Gastrocnemius medialis (tissue), 4 donors: ENCODE measurements around the gene ENDOU. TPM values are rescaled to one million over a fixed set of nuclear protein-coding genes. Genes with fewer than 3 reads are reported as not detected.

ENCODE experiments used
- ATAC-seq, 2 donors: fragments of 150-250 bp; one replicate each; pipeline ENCODE4 v1.9.1; 2016
- DNase-seq, 2 donors: peaks; one replicate each; pipeline ENCODE4 v3.0.0-alpha.2; 2019
- H3K27ac ChIP-seq, 4 donors: fragments of 200-600 bp; sonication (generic); 1 replicate in 1 of 4; 2 replicates in 3 of 4; pipeline ENCODE4 v1.5.1; 2016 to 2018; ENCODE audit warnings: mild to moderate bottlenecking in 2 of 4, moderate library complexity in 1 of 4
- H3K27me3 ChIP-seq, 3 donors: fragments of 200-600 bp; sonication (generic) in 2 of 3; 1 replicate in 1 of 3; 2 replicates in 2 of 3; pipeline versions ENCODE4 v1.5.1 to v1.6.0; 2016 to 2019; ENCODE audit warnings: mild to moderate bottlenecking in 1 of 3, moderate library complexity in 1 of 3
- H3K36me3 ChIP-seq, 2 donors: fragments of 200-600 bp; sonication (generic) in 1 of 2; one replicate each; pipeline ENCODE4 v1.5.1; 2017 to 2018
- H3K4me1 ChIP-seq, 2 donors: fragments of 200-600 bp; sonication (generic) in 1 of 2; one replicate each; pipeline ENCODE4 v1.5.1; 2016 to 2017; ENCODE audit warnings: mild to moderate bottlenecking in 2 of 2
- H3K4me3 ChIP-seq, 4 donors: fragments of 200-600 bp; sonication (generic) in 3 of 4; 1 replicate in 1 of 4; 2 replicates in 3 of 4; pipeline ENCODE4 v1.5.1; 2016 to 2019; ENCODE audit warnings: mild to moderate bottlenecking in 2 of 4
- H3K9me3 ChIP-seq, 3 donors: fragments of 200-600 bp; sonication (generic) in 2 of 3; 1 replicate in 1 of 3; 2 replicates in 2 of 3; pipeline ENCODE4 v1.5.1; 2016 to 2019
- POLR2A ChIP-seq, 2 donors: fragments of 450-650 bp; IDR thresholded peaks; one replicate each; pipeline ENCODE4 v1.6.1; 2017; ENCODE audit warnings: antibody characterized with exemption in 2 of 2, mild to moderate bottlenecking in 2 of 2, moderate library complexity in 2 of 2
- in situ Hi-C, 4 donors: fragments of 200-750 bp; cut with MboI; loops; one replicate each; pipeline versions ENCODE4 v1.15.0 to v1.8.0; 2017; ENCODE audit warnings: low sequenced_read_pairs in 4 of 4
- intact Hi-C: fragments of 100-400 bp; cut with DNase I; formaldehyde crosslinking; loops from one replicate; pipeline ENCODE4 v1.15.1; 2023; ENCODE audit warnings: low total_unique reads
- total RNA-seq, 4 donors: library from RNA; depleted of rRNA; stranded (reverse); fragments of >200 nt; gene quantifications; one replicate each; pipeline versions ENCODE4 v1.1.0 to v1.2.3, GENCODE V29; 2016
- TF ChIP-seq, protein P1 (sequence below), 5 experiments: fragments of 450-650 bp in 3 of 5; fragments of 200-600 bp in 2 of 5; sonication (generic) in 2 of 5; IDR thresholded peaks in 4 of 5; conservative IDR thresholded peaks in 1 of 5; 1 replicate in 4 of 5; 2 replicates in 1 of 5; pipeline ENCODE4 v1.5.1; 2016 to 2019; ENCODE audit warnings: antibody characterized with exemption in 5 of 5, mild to moderate bottlenecking in 3 of 5, moderate library complexity in 3 of 5

Gene ENDOU
- total RNA-seq, 4 donors from 2014 or later: 0.16 TPM; not detected in 3

DNA sequence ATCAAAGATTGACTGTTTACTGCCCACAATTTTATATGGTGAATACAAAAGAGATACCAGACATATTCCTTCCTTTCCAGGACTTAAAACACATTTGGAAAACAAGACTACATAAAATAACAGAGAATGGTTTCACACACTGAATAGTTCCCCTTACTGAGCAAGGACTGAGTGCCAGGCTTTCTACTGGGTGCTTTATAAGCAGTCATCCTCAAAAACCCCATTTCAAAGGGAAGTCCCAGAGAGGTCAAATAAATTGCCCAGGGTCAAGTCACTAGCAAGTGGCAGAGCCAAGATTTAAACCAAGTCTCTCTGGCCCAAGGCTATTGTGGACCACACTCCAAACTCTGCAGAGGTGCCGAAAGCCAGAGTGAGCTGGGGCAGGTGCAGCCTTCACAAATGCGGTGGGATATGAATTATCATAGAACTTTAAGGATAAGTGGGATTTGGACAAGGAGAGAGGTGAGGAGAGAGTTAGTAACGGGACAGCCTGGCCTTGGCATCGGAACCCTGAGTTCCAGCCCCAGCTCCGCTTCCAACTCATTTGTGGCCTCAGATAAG, 10.4 kb downstream of the ENDOU start:
- intact Hi-C loops (loop anchor here (1.0 to 10.0 kb wide), 5 partner anchors 42 to 480 kb away; partner anchors contain the start of gene RAPGEF3), in situ Hi-C loops (loop anchor here (5.0 to 10.0 kb wide), 4 partner anchors 60 to 122 kb away; partner anchors contain the start of gene SLC48A1 (in 2 of the 4))
- ATAC-seq (peak in 1 of 2 donors; percentile 1), DNase-seq (no peak)
- TF ChIP-seq POLR2A (IDR thresholded peaks at IDR 0.05): no peak
- TF ChIP-seq, protein P1, sequence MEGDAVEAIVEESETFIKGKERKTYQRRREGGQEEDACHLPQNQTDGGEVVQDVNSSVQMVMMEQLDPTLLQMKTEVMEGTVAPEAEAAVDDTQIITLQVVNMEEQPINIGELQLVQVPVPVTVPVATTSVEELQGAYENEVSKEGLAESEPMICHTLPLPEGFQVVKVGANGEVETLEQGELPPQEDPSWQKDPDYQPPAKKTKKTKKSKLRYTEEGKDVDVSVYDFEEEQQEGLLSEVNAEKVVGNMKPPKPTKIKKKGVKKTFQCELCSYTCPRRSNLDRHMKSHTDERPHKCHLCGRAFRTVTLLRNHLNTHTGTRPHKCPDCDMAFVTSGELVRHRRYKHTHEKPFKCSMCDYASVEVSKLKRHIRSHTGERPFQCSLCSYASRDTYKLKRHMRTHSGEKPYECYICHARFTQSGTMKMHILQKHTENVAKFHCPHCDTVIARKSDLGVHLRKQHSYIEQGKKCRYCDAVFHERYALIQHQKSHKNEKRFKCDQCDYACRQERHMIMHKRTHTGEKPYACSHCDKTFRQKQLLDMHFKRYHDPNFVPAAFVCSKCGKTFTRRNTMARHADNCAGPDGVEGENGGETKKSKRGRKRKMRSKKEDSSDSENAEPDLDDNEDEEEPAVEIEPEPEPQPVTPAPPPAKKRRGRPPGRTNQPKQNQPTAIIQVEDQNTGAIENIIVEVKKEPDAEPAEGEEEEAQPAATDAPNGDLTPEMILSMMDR (IDR thresholded peaks at IDR 0.05 in 4 of 5, conservative IDR thresholded peaks at IDR 0.05 in 1 of 5): no peak
- Histone ChIP-seq H3K4me1 (peaks cover 32 to 48% of the 10 kb centered on the region in 2 donors), H3K9me3 (no peaks in the 10 kb centered on the region), H3K4me3 (no peak overlapping the region), H3K27ac (peak overlapping the region; percentile 62 to 85 (median 80)), H3K27me3 (no peaks in the 10 kb centered on the region), H3K36me3 (no peaks in the 10 kb centered on the region)

DNA sequence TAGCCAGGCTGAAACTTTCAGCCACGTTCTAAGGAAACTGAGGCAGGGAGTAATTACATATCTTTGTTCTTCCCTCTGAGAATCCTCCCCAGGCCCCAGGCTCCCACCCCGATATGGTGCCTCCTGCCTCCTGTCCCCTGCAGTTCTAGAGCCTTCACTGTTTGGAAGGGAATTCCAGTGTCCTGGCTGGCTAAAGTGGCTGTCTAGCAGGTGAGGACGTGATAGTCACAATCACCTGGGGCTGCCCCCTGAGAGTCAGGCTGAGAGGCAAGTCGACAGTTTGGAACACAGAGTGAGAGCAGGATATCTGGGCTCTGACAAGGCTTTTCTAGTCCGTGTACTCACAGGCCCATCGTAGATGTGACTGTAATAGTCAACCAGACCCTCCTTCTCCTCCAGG, 13.1 kb downstream of the ENDOU start:
- no peak overlapping the region for H3K27ac ChIP-seq
- no peak for TF ChIP-seq POLR2A (IDR thresholded peaks at IDR 0.05)
- TF ChIP-seq, protein P1 (IDR thresholded peaks at IDR 0.05 in 4 of 5, conservative IDR thresholded peaks at IDR 0.05 in 1 of 5): no peak
- H3K4me3 ChIP-seq: no peak overlapping the region
- no peaks in the 10 kb centered on the region for H3K9me3 ChIP-seq
- in situ Hi-C loops: loop anchor here (5.0 to 10.0 kb wide), 4 partner anchors 63 to 125 kb away; partner anchors contain the start of gene SLC48A1 (in 2 of the 4)
- intact Hi-C loops: loop anchor here (10.0 kb wide), 1 partner anchor 483 kb away; no protein-coding TSS in a partner anchor
- DNase-seq (no peak), ATAC-seq (no peak)
- peaks cover 24 to 33% of the 10 kb centered on the region in 2 donors for H3K4me1 ChIP-seq
- H3K27me3 ChIP-seq: no peaks in the 10 kb centered on the region
- no peaks in the 10 kb centered on the region for H3K36me3 ChIP-seq

DNA sequence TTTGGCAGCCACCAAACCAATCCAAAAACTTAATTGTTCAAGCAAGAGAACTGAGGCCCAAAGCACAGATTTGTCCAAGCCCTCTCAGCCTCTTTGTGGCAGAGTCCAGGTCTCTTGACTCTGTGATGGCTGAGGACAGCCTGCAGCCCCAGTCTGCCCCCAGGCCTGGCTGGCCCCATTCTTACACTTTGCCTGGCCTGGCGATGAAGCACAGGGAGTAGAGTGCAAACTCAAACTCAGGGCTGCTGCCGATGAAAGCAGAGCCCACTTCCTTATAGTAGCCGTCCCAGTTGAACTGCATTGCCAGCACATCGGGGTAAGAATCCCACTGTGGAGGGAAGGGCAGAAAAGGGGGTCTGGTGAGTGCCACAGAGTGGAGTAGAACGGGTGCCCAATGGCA, 13.8 kb downstream of the ENDOU start:
- ATAC-seq: no peak
- no peak for TF ChIP-seq POLR2A (IDR thresholded peaks at IDR 0.05)
- TF ChIP-seq, protein P1 (IDR thresholded peaks at IDR 0.05 in 4 of 5, conservative IDR thresholded peaks at IDR 0.05 in 1 of 5): no peak
- H3K4me3 ChIP-seq: no peak overlapping the region
- in situ Hi-C loops: loop anchor here (5.0 to 10.0 kb wide), 4 partner anchors 63 to 126 kb away; partner anchors contain the start of gene SLC48A1 (in 2 of the 4)
- no peaks in the 10 kb centered on the region for H3K9me3 ChIP-seq
- no peaks in the 10 kb centered on the region for H3K36me3 ChIP-seq
- no peak overlapping the region for H3K27ac ChIP-seq
- intact Hi-C loops: loop anchor here (10.0 kb wide), 1 partner anchor 483 kb away; no protein-coding TSS in a partner anchor
- peaks cover 24 to 30% of the 10 kb centered on the region in 2 donors for H3K4me1 ChIP-seq
- no peak for DNase-seq
- H3K27me3 ChIP-seq: no peaks in the 10 kb centered on the region

DNA sequence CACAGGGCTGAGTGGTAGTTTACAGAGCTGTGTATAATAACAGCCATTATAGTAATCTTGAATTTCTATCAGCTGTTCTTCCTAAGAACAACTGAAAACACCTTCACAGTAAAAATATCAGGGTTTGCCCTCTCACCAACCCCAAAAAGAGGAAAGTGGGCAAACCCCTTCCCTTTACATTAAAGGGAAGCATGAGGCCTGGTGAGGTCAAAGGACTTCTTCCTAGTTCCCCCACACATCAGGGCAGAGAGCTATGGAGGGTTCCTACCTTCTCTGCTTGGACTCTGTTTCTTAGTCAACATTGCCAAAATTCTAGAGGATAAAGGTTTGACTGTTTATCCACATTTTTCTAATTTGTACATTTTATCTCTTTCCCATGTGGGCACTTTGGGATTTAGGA, 15.0 kb downstream of the ENDOU start:
- TF ChIP-seq POLR2A (IDR thresholded peaks at IDR 0.05): no peak
- TF ChIP-seq, protein P1 (IDR thresholded peaks at IDR 0.05 in 4 of 5, conservative IDR thresholded peaks at IDR 0.05 in 1 of 5): no peak
- H3K36me3 ChIP-seq: no peaks in the 10 kb centered on the region
- intact Hi-C loops: loop anchor here (10.0 kb wide), 1 partner anchor 485 kb away; no protein-coding TSS in a partner anchor
- DNase-seq (no peak), ATAC-seq (no peak)
- H3K4me1 ChIP-seq: peaks cover 18% of the 10 kb centered on the region in 2 donors
- in situ Hi-C loops: loop anchor here (5.0 to 10.0 kb wide), 4 partner anchors 65 to 127 kb away; partner anchors contain the start of gene SLC48A1 (in 2 of the 4)
- no peaks in the 10 kb centered on the region for H3K9me3 ChIP-seq
- no peaks in the 10 kb centered on the region for H3K27me3 ChIP-seq
- no peak overlapping the region for H3K4me3 ChIP-seq
- no peak overlapping the region for H3K27ac ChIP-seq
